ENCODE results near the gene MAMLD1.

MAMLD1 gene

GRCh38 chrX:150543230-150544155 lies 180.4 kb downstream of the MAMLD1 start:
- Histone ChIP-seq H3K27ac (ENCODE audit: low read length) (no peak overlapping the region), H3K4me3 (ENCODE audit: low read length) (no peak overlapping the region), H3K9me3 (ENCODE audit: control insufficient read depth, insufficient read depth, low read length) (no peaks in the 10 kb centered on the region), H3K36me3 (ENCODE audit: control insufficient read depth, insufficient read depth, low read length) (no peaks in the 10 kb centered on the region), H3K27me3 (ENCODE audit: control insufficient read depth, insufficient read depth, low read length) (peaks cover 5% of the 10 kb centered on the region; the same call in 1 of the 2 replicates), H3K4me1 (ENCODE audit: control insufficient read depth, insufficient read depth, low read length) (no peaks in the 10 kb centered on the region)
- WGBS (ENCODE audit: insufficient coverage, insufficient read length): 100% methylated on average over 3 of the region's 13 CpGs
- no peak for DNase-seq (ENCODE audit: low read depth, low spot score)

- Histone ChIP-seq H3K27me3 (ENCODE audit: control insufficient read depth, insufficient read depth, low read length) (peaks cover 5% of the 10 kb centered on the region; the same call in 1 of the 2 replicates), H3K36me3 (ENCODE audit: control insufficient read depth, insufficient read depth, low read length) (no peaks in the 10 kb centered on the region), H3K4me3 (ENCODE audit: low read length) (no peak overlapping the region), H3K4me1 (ENCODE audit: control insufficient read depth, insufficient read depth, low read length) (no peaks in the 10 kb centered on the region), H3K27ac (ENCODE audit: low read length) (no peak overlapping the region), H3K9me3 (ENCODE audit: control insufficient read depth, insufficient read depth, low read length) (no peaks in the 10 kb centered on the region)
- no CpG with 5 or more reads among the region's 11 CpGs for WGBS (ENCODE audit: insufficient coverage, insufficient read length)
- DNase-seq (ENCODE audit: low read depth, low spot score): no peak
Observed at GRCh38 chrX:150544222-150544787, 181.2 kb downstream of the MAMLD1 start.

- H3K36me3 ChIP-seq (ENCODE audit: control insufficient read depth, insufficient read depth, low read length): no peaks in the 10 kb centered on the region
- H3K9me3 ChIP-seq (ENCODE audit: control insufficient read depth, insufficient read depth, low read length): no peaks in the 10 kb centered on the region
- WGBS (ENCODE audit: insufficient coverage, insufficient read length): no CpG with 5 or more reads among the region's 8 CpGs
- peaks cover 5% of the 10 kb centered on the region; the same call in 1 of the 2 replicates for H3K27me3 ChIP-seq (ENCODE audit: control insufficient read depth, insufficient read depth, low read length)
- H3K4me1 ChIP-seq (ENCODE audit: control insufficient read depth, insufficient read depth, low read length): no peaks in the 10 kb centered on the region
- H3K4me3 ChIP-seq (ENCODE audit: low read length): no peak overlapping the region
- no peak for DNase-seq (ENCODE audit: low read depth, low spot score)
- H3K27ac ChIP-seq (ENCODE audit: low read length): no peak overlapping the region
Observed at GRCh38 chrX:150544835-150545770, 182.0 kb downstream of the MAMLD1 start.

GRCh38 chrX:150546711-150547153 lies 183.6 kb downstream of the MAMLD1 start:
- no peak overlapping the region for H3K4me3 ChIP-seq (ENCODE audit: low read length)
- H3K36me3 ChIP-seq (ENCODE audit: control insufficient read depth, insufficient read depth, low read length): no peaks in the 10 kb centered on the region
- no peaks in the 10 kb centered on the region for H3K9me3 ChIP-seq (ENCODE audit: control insufficient read depth, insufficient read depth, low read length)
- H3K27me3 ChIP-seq (ENCODE audit: control insufficient read depth, insufficient read depth, low read length): peaks cover 5% of the 10 kb centered on the region; the same call in 1 of the 2 replicates
- WGBS (ENCODE audit: insufficient coverage, insufficient read length): no CpG with 5 or more reads among the region's 9 CpGs
- DNase-seq (ENCODE audit: low read depth, low spot score): no peak
- H3K4me1 ChIP-seq (ENCODE audit: control insufficient read depth, insufficient read depth, low read length): no peaks in the 10 kb centered on the region
- no peak overlapping the region for H3K27ac ChIP-seq (ENCODE audit: low read length)

GRCh38 chrX:150547375-150548115 lies 184.4 kb downstream of the MAMLD1 start:
- Histone ChIP-seq H3K4me1 (ENCODE audit: control insufficient read depth, insufficient read depth, low read length) (no peaks in the 10 kb centered on the region), H3K4me3 (ENCODE audit: low read length) (no peak overlapping the region; the same call in 1 of the 2 replicates), H3K27ac (ENCODE audit: low read length) (no peak overlapping the region), H3K36me3 (ENCODE audit: control insufficient read depth, insufficient read depth, low read length) (no peaks in the 10 kb centered on the region), H3K27me3 (ENCODE audit: control insufficient read depth, insufficient read depth, low read length) (peaks cover 5% of the 10 kb centered on the region; the same call in 1 of the 2 replicates), H3K9me3 (ENCODE audit: control insufficient read depth, insufficient read depth, low read length) (no peaks in the 10 kb centered on the region)
- no CpG with 5 or more reads among the region's 54 CpGs for WGBS (ENCODE audit: insufficient coverage, insufficient read length)
- no peak for DNase-seq (ENCODE audit: low read depth, low spot score)

- no peak overlapping the region for H3K27ac ChIP-seq (ENCODE audit: low read length)
- no peak for DNase-seq (ENCODE audit: low read depth, low spot score)
- no peaks in the 10 kb centered on the region for H3K9me3 ChIP-seq (ENCODE audit: control insufficient read depth, insufficient read depth, low read length)
- no CpG with 5 or more reads among the region's 4 CpGs for WGBS (ENCODE audit: insufficient coverage, insufficient read length)
- H3K36me3 ChIP-seq (ENCODE audit: control insufficient read depth, insufficient read depth, low read length): no peaks in the 10 kb centered on the region
- peaks cover 5% of the 10 kb centered on the region; the same call in 1 of the 2 replicates for H3K27me3 ChIP-seq (ENCODE audit: control insufficient read depth, insufficient read depth, low read length)
- no peaks in the 10 kb centered on the region for H3K4me1 ChIP-seq (ENCODE audit: control insufficient read depth, insufficient read depth, low read length)
- H3K4me3 ChIP-seq (ENCODE audit: low read length): no peak overlapping the region
Observed at GRCh38 chrX:150548251-150548650, 185.1 kb downstream of the MAMLD1 start.

GRCh38 chrX:150548684-150549083 lies 185.6 kb downstream of the MAMLD1 start:
- H3K4me1 ChIP-seq (ENCODE audit: control insufficient read depth, insufficient read depth, low read length): no peaks in the 10 kb centered on the region
- WGBS (ENCODE audit: insufficient coverage, insufficient read length): no CpG with 5 or more reads among the region's 2 CpGs

GRCh38 chrX:150551963-150552362 lies 188.8 kb downstream of the MAMLD1 start:
- no peak overlapping the region for H3K4me3 ChIP-seq (ENCODE audit: low read length)
- no peak overlapping the region for H3K27ac ChIP-seq (ENCODE audit: low read length)
- no peaks in the 10 kb centered on the region for H3K36me3 ChIP-seq (ENCODE audit: control insufficient read depth, insufficient read depth, low read length)
- peaks cover 5% of the 10 kb centered on the region for H3K27me3 ChIP-seq (ENCODE audit: control insufficient read depth, insufficient read depth, low read length)
- DNase-seq (ENCODE audit: low read depth, low spot score): no peak
- no peaks in the 10 kb centered on the region for H3K9me3 ChIP-seq (ENCODE audit: control insufficient read depth, insufficient read depth, low read length)
- WGBS (ENCODE audit: insufficient coverage, insufficient read length): no CpG with 5 or more reads among the region's 3 CpGs
- no peaks in the 10 kb centered on the region for H3K4me1 ChIP-seq (ENCODE audit: control insufficient read depth, insufficient read depth, low read length)

More at GRCh38 chrX:150548684-150549083, 185.6 kb downstream of the MAMLD1 start:
- H3K27me3 ChIP-seq (ENCODE audit: control insufficient read depth, insufficient read depth, low read length): peaks cover 5% of the 10 kb centered on the region; the same call in 1 of the 2 replicates
- H3K27ac ChIP-seq (ENCODE audit: low read length): no peak overlapping the region
- no peak for DNase-seq (ENCODE audit: low read depth, low spot score)
- no peaks in the 10 kb centered on the region for H3K9me3 ChIP-seq (ENCODE audit: control insufficient read depth, insufficient read depth, low read length)
- no peaks in the 10 kb centered on the region for H3K36me3 ChIP-seq (ENCODE audit: control insufficient read depth, insufficient read depth, low read length)
- H3K4me3 ChIP-seq (ENCODE audit: low read length): no peak overlapping the region

GRCh38 chrX:150558424-150558823 lies 195.3 kb downstream of the MAMLD1 start:
- H3K4me3 ChIP-seq (ENCODE audit: low read length): no peak overlapping the region
- H3K27ac ChIP-seq (ENCODE audit: low read length): no peak overlapping the region
- H3K36me3 ChIP-seq (ENCODE audit: control insufficient read depth, insufficient read depth, low read length): no peaks in the 10 kb centered on the region
- no CpG with 5 or more reads among the region's 7 CpGs for whole genome bisulfite sequencing (ENCODE audit: insufficient coverage, insufficient read length)
- no peaks in the 10 kb centered on the region; the same call in 1 of the 2 replicates for H3K27me3 ChIP-seq (ENCODE audit: control insufficient read depth, insufficient read depth, low read length)
- DNase-seq (ENCODE audit: low read depth, low spot score): no peak
- no peaks in the 10 kb centered on the region for H3K9me3 ChIP-seq (ENCODE audit: control insufficient read depth, insufficient read depth, low read length)
- no peaks in the 10 kb centered on the region; the same call in 1 of the 2 replicates for H3K4me1 ChIP-seq (ENCODE audit: control insufficient read depth, insufficient read depth, low read length)
